ENCODE results near the gene SFI1. TPM values are rescaled to one million over a fixed set of nuclear protein-coding genes. Genes with fewer than 3 reads are reported as not detected.
A peak's percentile ranks its signal among the peaks of the same experiment; 100 is the strongest.

SFI1 gene
- total RNA-seq, 5 donors from 2014 or later (not counting 1 experiment from before 2014, with no cell fraction given): 284 to 383 (median 304) TPM

DNA sequence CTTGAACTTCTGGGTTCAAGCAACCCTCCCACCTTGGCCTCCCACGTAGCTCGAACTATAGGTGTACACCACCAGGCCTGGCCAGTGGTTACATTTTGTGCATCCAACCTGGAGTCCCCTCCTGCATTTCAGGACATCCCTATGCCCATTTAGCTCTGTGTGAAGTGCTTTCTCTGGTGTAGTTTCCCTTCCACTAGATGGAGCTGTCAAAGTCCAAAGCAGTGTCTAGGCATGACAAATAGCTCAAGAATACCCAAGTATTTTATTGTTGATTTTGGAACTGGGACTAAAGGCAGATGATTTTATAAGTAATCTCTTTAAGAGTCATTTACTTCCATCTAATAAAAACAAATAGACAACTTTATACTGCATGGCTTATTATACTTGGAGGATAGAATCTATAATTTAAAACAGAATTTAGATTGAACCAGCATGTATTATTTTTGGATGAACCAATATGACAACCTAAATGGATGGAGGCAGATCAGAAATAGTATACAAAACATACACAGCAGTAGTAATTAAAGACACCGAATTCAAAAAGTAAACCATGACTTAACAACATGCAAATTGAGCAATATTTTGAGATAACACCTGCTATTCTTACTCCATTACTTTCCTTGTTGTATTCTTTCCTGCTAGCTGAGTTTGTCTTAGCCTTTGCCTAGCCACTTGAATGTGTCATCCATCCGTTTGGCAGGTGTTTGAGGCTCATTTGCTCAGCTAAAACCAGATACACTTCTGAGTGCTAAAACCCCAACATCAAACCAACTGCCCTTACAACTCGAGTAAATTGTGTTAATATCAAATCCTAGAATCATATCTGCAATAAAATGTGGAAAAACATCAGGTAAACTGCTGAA, 44.4 kb upstream of the SFI1 start:
- DNase-seq (peak in 4 of 35 experiments; percentile 1 to 53 (median 2)), ATAC-seq (replicated peaks in 1 of 4) (peak in 3 of 4 experiments; percentile 52 to 59 (median 54))
- no peak overlapping the region for H3K27ac ChIP-seq (ENCODE audit: low read length)
- no peaks in the 10 kb centered on the region for H3K4me1 Mint-ChIP-seq
- H3K9me3 Mint-ChIP-seq: no peaks in the 10 kb centered on the region
- H3K36me3 Mint-ChIP-seq: peaks cover 15% of the 10 kb centered on the region
- no peaks in the 10 kb centered on the region for H3K27me3 ChIP-seq (replicated peaks in 1 of 2; ENCODE audit: control insufficient read depth in 2 of 2, extremely low read depth in 1 of 2, insufficient read depth in 2 of 2, low read length in 1 of 2)
- POLR2A ChIA-PET: interaction anchor here (0.6 kb wide), 2 partner anchors 25 to 74 kb away, joined by 6 to 9 read pairs; no protein-coding TSS in a partner anchor
- no peak overlapping the region for H3K4me3 Mint-ChIP-seq
- WGBS (ENCODE audit: insufficient coverage): 100% methylated on average over 2 of the region's 5 CpGs
- no peaks in the 10 kb centered on the region for H3K9me3 ChIP-seq
- CTCF ChIA-PET: interaction anchor here (0.5 to 1.4 kb wide), 12 partner anchors 10 to 203 kb away, joined by 3 to 6 read pairs (median 4); no protein-coding TSS in a partner anchor
- no peak overlapping the region for H3K4me3 ChIP-seq (ENCODE audit: control insufficient read depth in 1 of 2, extremely low read depth in 1 of 2, low read length in 1 of 2)
- no peaks in the 10 kb centered on the region for H3K27me3 Mint-ChIP-seq
- peak overlapping the region in 1 of 2 donors; percentile 39 for H3K27ac Mint-ChIP-seq
- H3K4me1 ChIP-seq (ENCODE audit: control insufficient read depth in 1 of 2, extremely low read depth in 1 of 2, insufficient read depth in 2 of 2, low read length in 2 of 2): no peaks in the 10 kb centered on the region
- peaks cover 3 to 32% of the 10 kb centered on the region in 2 donors for H3K36me3 ChIP-seq (ENCODE audit: control insufficient read depth in 2 of 2, extremely low read depth in 1 of 2, insufficient read depth in 1 of 2, low read length in 1 of 2)

- ATAC-seq (replicated peaks in 1 of 4) (no peak), DNase-seq (no peak)
- ChIA-PET POLR2A (no interaction called here), CTCF (interaction anchor here in 1 of 2 donors (0.7 kb wide), 1 partner anchor 10 kb away, joined by 4 read pairs; no protein-coding TSS in a partner anchor)
- Histone ChIP-seq H3K9me3 (no peaks in the 10 kb centered on the region), H3K4me3 (ENCODE audit: control insufficient read depth in 1 of 2, extremely low read depth in 1 of 2, low read length in 1 of 2) (no peak overlapping the region), H3K27ac (ENCODE audit: low read length) (no peak overlapping the region), H3K27me3 (replicated peaks in 1 of 2; ENCODE audit: control insufficient read depth in 2 of 2, extremely low read depth in 1 of 2, insufficient read depth in 2 of 2, low read length in 1 of 2) (no peaks in the 10 kb centered on the region), H3K4me1 (ENCODE audit: control insufficient read depth in 1 of 2, extremely low read depth in 1 of 2, insufficient read depth in 2 of 2, low read length in 2 of 2) (no peaks in the 10 kb centered on the region), H3K36me3 (ENCODE audit: control insufficient read depth in 2 of 2, extremely low read depth in 1 of 2, insufficient read depth in 1 of 2, low read length in 1 of 2) (peaks cover 11 to 60% of the 10 kb centered on the region in 2 donors)
- no peaks in the 10 kb centered on the region for H3K27me3 Mint-ChIP-seq
- H3K27ac Mint-ChIP-seq: no peak overlapping the region
- WGBS (ENCODE audit: insufficient coverage): 100% methylated on average over 1 of the region's 3 CpGs
- H3K36me3 Mint-ChIP-seq: peaks cover 41% of the 10 kb centered on the region
- H3K4me3 Mint-ChIP-seq: no peak overlapping the region
- H3K9me3 Mint-ChIP-seq: no peaks in the 10 kb centered on the region
- peaks cover 0 to 5% (median 0%) of the 10 kb centered on the region in 3 donors for H3K4me1 Mint-ChIP-seq
Measured at GRCh38 chr22:31461699-31462098, 34.6 kb upstream of the SFI1 start.

- CTCF ChIA-PET: interaction anchor here in 1 of 2 donors (0.6 kb wide), 1 partner anchor 14 kb away, joined by 4 read pairs; no protein-coding TSS in a partner anchor
- Histone ChIP-seq H3K36me3 (ENCODE audit: control insufficient read depth in 2 of 2, extremely low read depth in 1 of 2, insufficient read depth in 1 of 2, low read length in 1 of 2) (peaks cover 13 to 61% of the 10 kb centered on the region in 2 donors), H3K4me3 (ENCODE audit: control insufficient read depth in 1 of 2, extremely low read depth in 1 of 2, low read length in 1 of 2) (no peak overlapping the region), H3K27ac (ENCODE audit: low read length) (no peak overlapping the region), H3K4me1 (ENCODE audit: control insufficient read depth in 1 of 2, extremely low read depth in 1 of 2, insufficient read depth in 2 of 2, low read length in 2 of 2) (no peaks in the 10 kb centered on the region), H3K9me3 (no peaks in the 10 kb centered on the region), H3K27me3 (replicated peaks in 1 of 2; ENCODE audit: control insufficient read depth in 2 of 2, extremely low read depth in 1 of 2, insufficient read depth in 2 of 2, low read length in 1 of 2) (no peaks in the 10 kb centered on the region)
- no CpG with 5 or more reads among the region's 2 CpGs for WGBS (ENCODE audit: insufficient coverage)
- ATAC-seq (replicated peaks in 1 of 4): no peak
- no peaks in the 10 kb centered on the region for H3K9me3 Mint-ChIP-seq
- no peaks in the 10 kb centered on the region for H3K27me3 Mint-ChIP-seq
- no peak overlapping the region for H3K27ac Mint-ChIP-seq
- POLR2A ChIA-PET: interaction anchor here in 1 of 2 donors (0.7 kb wide), 1 partner anchor 222 kb away, joined by 4 read pairs; no protein-coding TSS in a partner anchor
- no peak for DNase-seq
- peaks cover 0 to 5% (median 0%) of the 10 kb centered on the region in 3 donors for H3K4me1 Mint-ChIP-seq
- H3K36me3 Mint-ChIP-seq: peaks cover 44% of the 10 kb centered on the region
- H3K4me3 Mint-ChIP-seq: no peak overlapping the region
Measured at GRCh38 chr22:31465307-31465706, 31.0 kb upstream of the SFI1 start.

DNA sequence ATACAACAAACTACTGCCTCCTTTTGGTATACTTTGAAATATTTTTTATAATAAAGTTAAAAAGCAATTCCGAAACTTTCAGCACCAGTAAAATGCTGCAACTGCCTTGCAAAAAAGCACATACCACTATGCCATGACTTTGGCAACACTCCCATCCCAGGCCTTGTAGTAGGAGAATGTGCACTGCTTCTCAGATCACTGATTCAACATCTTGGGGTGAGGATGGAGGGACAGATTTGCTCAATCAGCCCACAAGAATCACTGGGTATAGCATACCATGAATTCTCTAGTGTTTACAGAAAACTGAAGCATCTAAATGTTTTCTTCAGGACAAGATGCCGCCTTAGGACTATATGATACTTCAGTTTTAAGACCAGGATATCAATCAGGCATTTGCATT, 21.6 kb upstream of the SFI1 start:
- no peak overlapping the region for H3K27ac ChIP-seq (ENCODE audit: low read length)
- DNase-seq: no peak
- Mint-ChIP-seq H3K27me3 (no peaks in the 10 kb centered on the region), H3K36me3 (peaks cover 17% of the 10 kb centered on the region), H3K9me3 (no peaks in the 10 kb centered on the region), H3K27ac (no peak overlapping the region), H3K4me3 (no peak overlapping the region), H3K4me1 (peaks cover 15 to 18% (median 15%) of the 10 kb centered on the region in 3 donors)
- ChIA-PET CTCF (interaction anchor here in 1 of 2 donors (0.6 kb wide), 1 partner anchor 129 kb away, joined by 3 read pairs; the partner anchor contains the start of gene PATZ1), POLR2A (interaction anchor here in 1 of 2 donors (0.6 kb wide), 1 partner anchor 222 kb away, joined by 3 read pairs; no protein-coding TSS in a partner anchor)
- H3K4me1 ChIP-seq (ENCODE audit: control insufficient read depth in 1 of 2, extremely low read depth in 1 of 2, insufficient read depth in 2 of 2, low read length in 2 of 2): no peaks in the 10 kb centered on the region
- no peak for ATAC-seq (replicated peaks in 1 of 4)
- no peaks in the 10 kb centered on the region for H3K27me3 ChIP-seq (replicated peaks in 1 of 2; ENCODE audit: control insufficient read depth in 2 of 2, extremely low read depth in 1 of 2, insufficient read depth in 2 of 2, low read length in 1 of 2)
- H3K9me3 ChIP-seq: no peaks in the 10 kb centered on the region
- no peak overlapping the region for H3K4me3 ChIP-seq (ENCODE audit: control insufficient read depth in 1 of 2, extremely low read depth in 1 of 2, low read length in 1 of 2)
- no CpG with 5 or more reads among the region's 2 CpGs for WGBS (ENCODE audit: insufficient coverage)
- peaks cover 6 to 27% of the 10 kb centered on the region in 2 donors for H3K36me3 ChIP-seq (ENCODE audit: control insufficient read depth in 2 of 2, extremely low read depth in 1 of 2, insufficient read depth in 1 of 2, low read length in 1 of 2)

- no peak overlapping the region for H3K27ac Mint-ChIP-seq
- H3K27me3 Mint-ChIP-seq: no peaks in the 10 kb centered on the region
- DNase-seq: no peak
- peaks cover 20% of the 10 kb centered on the region for H3K36me3 Mint-ChIP-seq
- H3K4me1 Mint-ChIP-seq: peaks cover 15 to 18% (median 15%) of the 10 kb centered on the region in 3 donors
- WGBS (ENCODE audit: insufficient coverage): no CpG with 5 or more reads among the region's 3 CpGs
- no peaks in the 10 kb centered on the region for H3K9me3 ChIP-seq
- ChIA-PET CTCF (no interaction called here), POLR2A (no interaction called here)
- no peaks in the 10 kb centered on the region for H3K4me1 ChIP-seq (ENCODE audit: control insufficient read depth in 1 of 2, extremely low read depth in 1 of 2, insufficient read depth in 2 of 2, low read length in 2 of 2)
- peaks cover 7 to 33% of the 10 kb centered on the region in 2 donors for H3K36me3 ChIP-seq (ENCODE audit: control insufficient read depth in 2 of 2, extremely low read depth in 1 of 2, insufficient read depth in 1 of 2, low read length in 1 of 2)
- ATAC-seq (replicated peaks in 1 of 4): no peak
- H3K27ac ChIP-seq (ENCODE audit: low read length): no peak overlapping the region
- no peaks in the 10 kb centered on the region for H3K27me3 ChIP-seq (replicated peaks in 1 of 2; ENCODE audit: control insufficient read depth in 2 of 2, extremely low read depth in 1 of 2, insufficient read depth in 2 of 2, low read length in 1 of 2)
- H3K9me3 Mint-ChIP-seq: no peaks in the 10 kb centered on the region
- no peak overlapping the region for H3K4me3 Mint-ChIP-seq
- H3K4me3 ChIP-seq (ENCODE audit: control insufficient read depth in 1 of 2, extremely low read depth in 1 of 2, low read length in 1 of 2): no peak overlapping the region
Measured at GRCh38 chr22:31475800-31476199, 20.5 kb upstream of the SFI1 start.

- no peak overlapping the region for H3K27ac Mint-ChIP-seq
- H3K27me3 Mint-ChIP-seq: no peaks in the 10 kb centered on the region
- Histone ChIP-seq H3K27me3 (replicated peaks in 1 of 2; ENCODE audit: control insufficient read depth in 2 of 2, extremely low read depth in 1 of 2, insufficient read depth in 2 of 2, low read length in 1 of 2) (no peaks in the 10 kb centered on the region), H3K9me3 (no peaks in the 10 kb centered on the region), H3K36me3 (ENCODE audit: control insufficient read depth in 2 of 2, extremely low read depth in 1 of 2, insufficient read depth in 1 of 2, low read length in 1 of 2) (peaks cover 7 to 41% of the 10 kb centered on the region in 2 donors), H3K27ac (ENCODE audit: low read length) (no peak overlapping the region), H3K4me3 (ENCODE audit: control insufficient read depth in 1 of 2, extremely low read depth in 1 of 2, low read length in 1 of 2) (no peak overlapping the region), H3K4me1 (ENCODE audit: control insufficient read depth in 1 of 2, extremely low read depth in 1 of 2, insufficient read depth in 2 of 2, low read length in 2 of 2) (no peaks in the 10 kb centered on the region)
- H3K9me3 Mint-ChIP-seq: no peaks in the 10 kb centered on the region
- peaks cover 24% of the 10 kb centered on the region for H3K36me3 Mint-ChIP-seq
- ChIA-PET CTCF (interaction anchor here in 1 of 2 donors (0.7 kb wide), 1 partner anchor 23 kb away, joined by 5 read pairs; no protein-coding TSS in a partner anchor), POLR2A (interaction anchor here in 1 of 2 donors (0.6 kb wide), 1 partner anchor 25 kb away, joined by 6 read pairs; no protein-coding TSS in a partner anchor)
- H3K4me3 Mint-ChIP-seq: no peak overlapping the region
- no CpG with 5 or more reads among the region's 4 CpGs for WGBS (ENCODE audit: insufficient coverage)
- no peak for DNase-seq
- H3K4me1 Mint-ChIP-seq: peaks cover 12 to 17% (median 15%) of the 10 kb centered on the region in 3 donors
- ATAC-seq (replicated peaks in 1 of 4): no peak
Measured at GRCh38 chr22:31477329-31477728, 19.0 kb upstream of the SFI1 start.

All from T-cell (primary cell).